Measurements from ENCODE around the gene NHSL2. TPM values are rescaled to one million over a fixed set of nuclear protein-coding genes. Genes with fewer than 3 reads are reported as not detected.

NHSL2 gene
- polyA plus RNA-seq, 3 donors: 16.6 to 39.8 (median 22.8) TPM

- peaks cover 0 to 7% of the 10 kb centered on the region in 2 donors for H3K9me3 ChIP-seq (replicated peaks in 1 of 2; ENCODE audit: control insufficient read depth in 1 of 2, insufficient read depth in 1 of 2, low read length in 2 of 2)
- H3K36me3 Mint-ChIP-seq: no peaks in the 10 kb centered on the region
- TF ChIP-seq CTCF (IDR thresholded peaks at IDR 0.05): no peak
- intact Hi-C loops (cut with micrococcal nuclease): no loop called here
- no peak overlapping the region for H3K27ac ChIP-seq (ENCODE audit: low read depth in 1 of 2, low read length in 2 of 2)
- H3K27me3 Mint-ChIP-seq (ENCODE audit: low read depth in 3 of 3): peaks cover 28 to 68% (median 52%) of the 10 kb centered on the region in 3 donors
- H3K4me3 ChIP-seq (replicated peaks in 1 of 3; ENCODE audit: low read depth in 2 of 3, low read length in 3 of 3): no peak overlapping the region
- no peaks in the 10 kb centered on the region for H3K79me2 ChIP-seq (ENCODE audit: insufficient read depth, low read length)
- peaks cover 0 to 14% of the 10 kb centered on the region in 2 donors for H3K4me1 ChIP-seq (ENCODE audit: control insufficient read depth in 1 of 2, insufficient read depth in 2 of 2, low read length in 2 of 2)
- H4K20me1 ChIP-seq (ENCODE audit: insufficient read depth, low read length): no peaks in the 10 kb centered on the region
- H3K9me3 Mint-ChIP-seq: peaks cover 0 to 10% (median 6%) of the 10 kb centered on the region in 7 donors
- no CpG with 5 or more reads among the region's 6 CpGs for WGBS (ENCODE audit: insufficient coverage)
- no peak for DNase-seq
- H2AFZ ChIP-seq (ENCODE audit: insufficient read depth, low read depth, low read length, poor library complexity, severe bottlenecking): no peak overlapping the region
- H3K27ac Mint-ChIP-seq: no peak overlapping the region
- no peak overlapping the region for H3K9ac ChIP-seq (ENCODE audit: insufficient read depth, low read length, poor library complexity, severe bottlenecking)
- H3K4me1 Mint-ChIP-seq: peaks cover 2% of the 10 kb centered on the region
- H3K27me3 ChIP-seq (ENCODE audit: control insufficient read depth in 2 of 2, insufficient read depth in 2 of 2, low read length in 2 of 2): peaks cover 29 to 47% of the 10 kb centered on the region in 2 donors
- H3K4me3 Mint-ChIP-seq: peak overlapping the region in 1 of 2 donors; percentile 42
- no peak overlapping the region for H3K4me2 ChIP-seq (replicated peaks; ENCODE audit: extremely low read depth, low read length, poor library complexity, severe bottlenecking)
- H3K36me3 ChIP-seq (replicated peaks in 1 of 2; ENCODE audit: control insufficient read depth in 1 of 2, insufficient read depth in 2 of 2, low read length in 2 of 2): no peaks in the 10 kb centered on the region
Measured at GRCh38 chrX:71913156-71913950, 2.7 kb downstream of the NHSL2 start.

- H3K9me3 Mint-ChIP-seq: peaks cover 0 to 2% (median 0%) of the 10 kb centered on the region in 7 donors
- Histone ChIP-seq H3K79me2 (ENCODE audit: insufficient read depth, low read length) (no peaks in the 10 kb centered on the region), H3K36me3 (replicated peaks in 1 of 2; ENCODE audit: control insufficient read depth in 1 of 2, insufficient read depth in 2 of 2, low read length in 2 of 2) (no peaks in the 10 kb centered on the region), H3K4me3 (replicated peaks in 1 of 3; ENCODE audit: low read depth in 2 of 3, low read length in 3 of 3) (no peak overlapping the region), H3K27ac (ENCODE audit: low read depth in 1 of 2, low read length in 2 of 2) (no peak overlapping the region), H2AFZ (ENCODE audit: insufficient read depth, low read depth, low read length, poor library complexity, severe bottlenecking) (no peak overlapping the region), H4K20me1 (ENCODE audit: insufficient read depth, low read length) (no peaks in the 10 kb centered on the region), H3K4me1 (ENCODE audit: control insufficient read depth in 1 of 2, insufficient read depth in 2 of 2, low read length in 2 of 2) (no peaks in the 10 kb centered on the region), H3K4me2 (replicated peaks; ENCODE audit: extremely low read depth, low read length, poor library complexity, severe bottlenecking) (no peak overlapping the region), H3K9me3 (replicated peaks in 1 of 2; ENCODE audit: control insufficient read depth in 1 of 2, insufficient read depth in 1 of 2, low read length in 2 of 2) (no peaks in the 10 kb centered on the region), H3K27me3 (ENCODE audit: control insufficient read depth in 2 of 2, insufficient read depth in 2 of 2, low read length in 2 of 2) (peaks cover 14 to 16% of the 10 kb centered on the region in 2 donors), H3K9ac (ENCODE audit: insufficient read depth, low read length, poor library complexity, severe bottlenecking) (no peak overlapping the region)
- no peak overlapping the region for H3K4me3 Mint-ChIP-seq
- intact Hi-C loops (cut with micrococcal nuclease): no loop called here
- WGBS (ENCODE audit: insufficient coverage): 100% methylated on average over 1 of the region's 9 CpGs
- no peak for TF ChIP-seq CTCF (IDR thresholded peaks at IDR 0.05)
- peak overlapping the region in 1 of 7 donors; percentile 59 for H3K27ac Mint-ChIP-seq
- DNase-seq: no peak
- peaks cover under 1% of the 10 kb centered on the region for H3K4me1 Mint-ChIP-seq
- peaks cover 8 to 30% (median 22%) of the 10 kb centered on the region in 3 donors for H3K27me3 Mint-ChIP-seq (ENCODE audit: low read depth in 3 of 3)
- H3K36me3 Mint-ChIP-seq: no peaks in the 10 kb centered on the region
Measured at GRCh38 chrX:71917621-71918343, 7.1 kb downstream of the NHSL2 start.
